ENCODE data around the gene TFG.

DNA sequence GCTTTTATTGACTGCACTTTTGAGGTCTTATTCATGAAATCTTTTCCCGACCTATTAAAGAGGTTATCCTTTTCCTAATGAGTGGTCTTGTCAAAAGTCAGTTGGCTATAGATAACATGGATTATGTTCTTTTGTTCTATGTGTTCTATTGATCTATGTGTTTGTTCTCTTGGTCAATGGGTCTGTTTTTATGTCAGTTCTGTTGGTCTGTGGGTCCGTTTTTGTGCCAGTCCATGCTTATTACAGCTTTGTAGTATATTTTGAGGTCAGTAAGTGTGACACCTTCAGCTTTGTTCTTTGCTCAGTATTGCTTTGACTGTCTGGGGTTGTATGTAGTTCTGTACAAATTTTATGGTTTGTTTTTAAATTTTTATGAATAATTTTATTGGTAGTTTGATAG, 7.8 kb downstream of the TFG start:
- TF ChIP-seq, protein P1, sequence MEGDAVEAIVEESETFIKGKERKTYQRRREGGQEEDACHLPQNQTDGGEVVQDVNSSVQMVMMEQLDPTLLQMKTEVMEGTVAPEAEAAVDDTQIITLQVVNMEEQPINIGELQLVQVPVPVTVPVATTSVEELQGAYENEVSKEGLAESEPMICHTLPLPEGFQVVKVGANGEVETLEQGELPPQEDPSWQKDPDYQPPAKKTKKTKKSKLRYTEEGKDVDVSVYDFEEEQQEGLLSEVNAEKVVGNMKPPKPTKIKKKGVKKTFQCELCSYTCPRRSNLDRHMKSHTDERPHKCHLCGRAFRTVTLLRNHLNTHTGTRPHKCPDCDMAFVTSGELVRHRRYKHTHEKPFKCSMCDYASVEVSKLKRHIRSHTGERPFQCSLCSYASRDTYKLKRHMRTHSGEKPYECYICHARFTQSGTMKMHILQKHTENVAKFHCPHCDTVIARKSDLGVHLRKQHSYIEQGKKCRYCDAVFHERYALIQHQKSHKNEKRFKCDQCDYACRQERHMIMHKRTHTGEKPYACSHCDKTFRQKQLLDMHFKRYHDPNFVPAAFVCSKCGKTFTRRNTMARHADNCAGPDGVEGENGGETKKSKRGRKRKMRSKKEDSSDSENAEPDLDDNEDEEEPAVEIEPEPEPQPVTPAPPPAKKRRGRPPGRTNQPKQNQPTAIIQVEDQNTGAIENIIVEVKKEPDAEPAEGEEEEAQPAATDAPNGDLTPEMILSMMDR (conservative IDR thresholded peaks at IDR 0.05) = no peak
- no peak for TF ChIP-seq EZH2 (IDR thresholded peaks at IDR 0.05; ENCODE audit: low read depth)

All from PC-9 (cell line).